ENCODE data around the gene PRPF19. TPM values are rescaled to one million over a fixed set of nuclear protein-coding genes. Genes with fewer than 3 reads are reported as not detected.

PRPF19 gene
- polyA plus RNA-seq, 2 of the 4 experiments (the other 2 are of a cell fraction) = 41.1 to 177 TPM

- ChIA-PET CTCF (interaction anchor here (0.7 to 12.3 kb wide), 11 partner anchors 9 to 320 kb away, joined by 3 to 79 read pairs (median 6); partner anchors contain the start of gene PTGDR2), POLR2A (no interaction called here)
- H3K4me1 ChIP-seq = peaks cover 9% of the 10 kb centered on the region
- FAIRE-seq (no peak), ATAC-seq (no peak), DNase-seq (ENCODE audit: low read depth in 1 of 2, low spot score in 1 of 2) (no peak)
- H3K4me3 ChIP-seq = no peak within 1 kb of the TSS
- no peak for TF ChIP-seq BCL3 (IDR thresholded peaks at IDR 0.05)
- no peak for TF ChIP-seq HEYL (CRISPR knock-in tag; IDR thresholded peaks at IDR 0.05)
- TF ChIP-seq FOSB (CRISPR knock-in tag; IDR thresholded peaks at IDR 0.05) = no peak
- no peak for TF ChIP-seq EP300 (IDR thresholded peaks at IDR 0.05)
- no peak for TF ChIP-seq RCOR1 (IDR thresholded peaks at IDR 0.05; ENCODE audit: low read depth, low read length)
- TF ChIP-seq HOXA7 (CRISPR knock-in tag; IDR thresholded peaks at IDR 0.05) = no peak
- TF ChIP-seq TP53 (CRISPR knock-in tag; IDR thresholded peaks at IDR 0.05) = no peak
- WGBS (ENCODE audit: missing lambda C conversion rate) = 59% methylated on average over 10 of the region's 13 CpGs
- no peaks in the 10 kb centered on the region for H3K9me3 ChIP-seq
- H3K4me2 ChIP-seq = no peak within 1 kb of the TSS
- H3K27ac ChIP-seq = no peak within 1 kb of the TSS
Measured at GRCh38 chr11:60866911-60867870, 39.2 kb downstream of the PRPF19 start, which contains the start of gene ZP1. Gene ZP1 (plus strand): TSS chr11:60867542. CDS start chr11:60867562, 20 bp downstream.

GRCh38 chr11:60864856-60865513 lies 41.4 kb downstream of the PRPF19 start:
- Histone ChIP-seq H3K27ac (no peak overlapping the region), H3K4me1 (no peaks in the 10 kb centered on the region), H3K4me2 (no peak overlapping the region), H3K9me3 (no peaks in the 10 kb centered on the region), H3K4me3 (no peak overlapping the region)
- no peak for FAIRE-seq
- TF ChIP-seq TP53 (CRISPR knock-in tag; IDR thresholded peaks at IDR 0.05) (no peak), JUN (IDR thresholded peaks at IDR 0.05) (no peak)
- no peak for ATAC-seq
- ChIA-PET CTCF (interaction anchor here (1.0 to 1.5 kb wide), 2 partner anchors 13 to 323 kb away, joined by 3 to 4 read pairs; no protein-coding TSS in a partner anchor), POLR2A (no interaction called here)
- WGBS (ENCODE audit: missing lambda C conversion rate) = 52% methylated on average over 7 of the region's 7 CpGs
- no peak for DNase-seq (ENCODE audit: low read depth in 1 of 2, low spot score in 1 of 2)

GRCh38 chr11:60863550-60864521 lies 42.5 kb downstream of the PRPF19 start:
- DNase-seq (ENCODE audit: low read depth in 1 of 2, low spot score in 1 of 2) (no peak), ATAC-seq (no peak), FAIRE-seq (no peak)
- TF ChIP-seq NFE2L2 (conservative IDR thresholded peaks at IDR 0.05; ENCODE audit: low read length) (no peak), CEBPB (IDR thresholded peaks at IDR 0.05) (no peak), RNF2 (IDR thresholded peaks at IDR 0.05; ENCODE audit: borderline replicate concordance, low read depth) (no peak), NR3C1 (IDR thresholded peaks at IDR 0.05) (no peak), POLR2AphosphoS2 (conservative IDR thresholded peaks at IDR 0.05; ENCODE audit: low read length) (no peak), ZSCAN20 (CRISPR knock-in tag; IDR thresholded peaks at IDR 0.05) (no peak), KDM5A (IDR thresholded peaks at IDR 0.05) (no peak)
- no peak overlapping the region for H3K4me3 ChIP-seq
- 81% methylated on average over 16 of the region's 16 CpGs for WGBS (ENCODE audit: missing lambda C conversion rate)
- no peaks in the 10 kb centered on the region for H3K4me1 ChIP-seq
- ChIA-PET CTCF (interaction anchor here (1.2 to 1.5 kb wide), 2 partner anchors 12 to 33 kb away, joined by 4 to 6 read pairs; no protein-coding TSS in a partner anchor), POLR2A (no interaction called here)
- no peaks in the 10 kb centered on the region for H3K9me3 ChIP-seq
- H3K4me2 ChIP-seq = no peak overlapping the region
- no peak overlapping the region for H3K27ac ChIP-seq

Measured in A549 (cell line).